GM12865 (cell line): ENCODE measurements around the gene TNK1.
A peak's percentile ranks its signal among the peaks of the same experiment; 100 is the strongest.

Experiments
- DNase-seq: peaks from one replicate; pipeline ENCODE4 v3.0.0; 2010; ENCODE audit warnings: low read depth
- H3K4me3 ChIP-seq: 2 replicates; pipeline ENCODE4 v1.5.1; 2011; ENCODE audit warnings: mild to moderate bottlenecking, low read depth, low read length, control low read depth
- CTCF ChIP-seq: IDR thresholded peaks from 2 replicates; pipeline ENCODE4 v1.5.1; 2011; ENCODE audit warnings: low read length, control low read depth, low read depth, inconsistent platforms; ENCODE audit not compliant: insufficient read depth; ENCODE audit errors: missing control alignments

Gene TNK1

GRCh38 chr17:7426896-7427489 lies 46.1 kb downstream of the TNK1 start:
- H3K4me3 ChIP-seq: no peak overlapping the region
- TF ChIP-seq CTCF: no peak
- no peak for DNase-seq

GRCh38 chr17:7427549-7427948 lies 46.7 kb downstream of the TNK1 start:
- no peak for DNase-seq
- no peak overlapping the region for H3K4me3 ChIP-seq
- no peak for TF ChIP-seq CTCF

GRCh38 chr17:7428557-7428956 lies 47.7 kb downstream of the TNK1 start, which contains the start of gene SPEM3:
SPEM3 (plus strand) TSS chr17:7428857; CDS start chr17:7428903, 46 bp downstream.
- no peak within 1 kb of the TSS for H3K4me3 ChIP-seq
- no peak for TF ChIP-seq CTCF
- no peak for DNase-seq

GRCh38 chr17:7429722-7430121 lies 48.8 kb downstream of the TNK1 start:
- no peak for TF ChIP-seq CTCF

GRCh38 chr17:7431231-7431630 lies 50.3 kb downstream of the TNK1 start:
- DNase-seq: no peak
- no peak overlapping the region for H3K4me3 ChIP-seq
- TF ChIP-seq CTCF: no peak

More at GRCh38 chr17:7429722-7430121, 48.8 kb downstream of the TNK1 start:
- no peak overlapping the region for H3K4me3 ChIP-seq
- DNase-seq: no peak

GRCh38 chr17:7432296-7432695 lies 51.4 kb downstream of the TNK1 start:
- no peak for DNase-seq
- TF ChIP-seq CTCF: no peak
- no peak overlapping the region for H3K4me3 ChIP-seq

GRCh38 chr17:7435676-7436555 lies 55.0 kb downstream of the TNK1 start:
- peak; percentile 70 for DNase-seq
- peak; percentile 34 for TF ChIP-seq CTCF
- H3K4me3 ChIP-seq: peak overlapping the region; percentile 58
